ENCODE data around the gene KLF11.

KLF11 gene

DNA sequence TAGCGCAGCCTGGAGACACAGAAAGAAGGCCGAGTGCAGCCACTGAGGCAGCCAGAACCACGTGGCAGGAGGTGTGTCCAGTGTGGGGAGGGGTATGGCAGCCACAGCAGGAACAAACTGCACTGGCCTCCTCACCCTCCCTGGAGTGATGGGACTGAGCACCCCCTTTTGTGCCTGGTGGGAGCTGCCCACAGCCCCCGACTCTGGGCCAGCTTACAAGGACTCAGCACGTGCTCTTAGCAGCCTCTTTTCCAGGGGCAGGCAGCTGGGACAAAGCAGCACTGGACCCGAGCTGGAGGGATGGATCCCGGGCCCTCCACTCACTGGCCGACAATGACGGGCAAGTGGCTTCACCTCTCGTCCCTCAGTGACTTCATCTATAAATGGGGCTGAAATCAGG is 5.2 kb upstream of the KLF11 start:
- Histone ChIP-seq H3K9me3 (ENCODE audit: insufficient read depth, low read depth, low read length) (no peaks in the 10 kb centered on the region), H2AFZ (ENCODE audit: low read length) (no peak overlapping the region), H3K9me2 (replicated peaks; ENCODE audit: low read depth, low read length) (no peaks in the 10 kb centered on the region), H4K20me1 (ENCODE audit: insufficient read depth, low read length, poor library complexity, severe bottlenecking) (no peaks in the 10 kb centered on the region), H3K79me2 (ENCODE audit: insufficient read depth, low read length) (no peaks in the 10 kb centered on the region), H3K27me3 (ENCODE audit: insufficient read depth, low read length, poor library complexity, severe bottlenecking) (no peaks in the 10 kb centered on the region), H3K4me3 (ENCODE audit: low read length, poor library complexity, severe bottlenecking) (no peak overlapping the region), H3K36me3 (ENCODE audit: insufficient read depth, low read length) (no peaks in the 10 kb centered on the region), H3K4me2 (ENCODE audit: low read depth, low read length, poor library complexity, severe bottlenecking) (no peak overlapping the region), H3K9ac (ENCODE audit: low read depth, low read length, poor library complexity, severe bottlenecking) (no peak overlapping the region), H3K4me1 (ENCODE audit: insufficient read depth, low read length, poor library complexity, severe bottlenecking) (peaks cover 4% of the 10 kb centered on the region), H3F3A (ENCODE audit: low read depth) (no peaks in the 10 kb centered on the region)
- TF ChIP-seq EZH2phosphoT487 (IDR thresholded peaks at IDR 0.05; ENCODE audit: borderline replicate concordance): no peak
- TF ChIP-seq, protein P1, sequence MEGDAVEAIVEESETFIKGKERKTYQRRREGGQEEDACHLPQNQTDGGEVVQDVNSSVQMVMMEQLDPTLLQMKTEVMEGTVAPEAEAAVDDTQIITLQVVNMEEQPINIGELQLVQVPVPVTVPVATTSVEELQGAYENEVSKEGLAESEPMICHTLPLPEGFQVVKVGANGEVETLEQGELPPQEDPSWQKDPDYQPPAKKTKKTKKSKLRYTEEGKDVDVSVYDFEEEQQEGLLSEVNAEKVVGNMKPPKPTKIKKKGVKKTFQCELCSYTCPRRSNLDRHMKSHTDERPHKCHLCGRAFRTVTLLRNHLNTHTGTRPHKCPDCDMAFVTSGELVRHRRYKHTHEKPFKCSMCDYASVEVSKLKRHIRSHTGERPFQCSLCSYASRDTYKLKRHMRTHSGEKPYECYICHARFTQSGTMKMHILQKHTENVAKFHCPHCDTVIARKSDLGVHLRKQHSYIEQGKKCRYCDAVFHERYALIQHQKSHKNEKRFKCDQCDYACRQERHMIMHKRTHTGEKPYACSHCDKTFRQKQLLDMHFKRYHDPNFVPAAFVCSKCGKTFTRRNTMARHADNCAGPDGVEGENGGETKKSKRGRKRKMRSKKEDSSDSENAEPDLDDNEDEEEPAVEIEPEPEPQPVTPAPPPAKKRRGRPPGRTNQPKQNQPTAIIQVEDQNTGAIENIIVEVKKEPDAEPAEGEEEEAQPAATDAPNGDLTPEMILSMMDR (conservative IDR thresholded peaks at IDR 0.05; ENCODE audit: low read length): no peak

DNA sequence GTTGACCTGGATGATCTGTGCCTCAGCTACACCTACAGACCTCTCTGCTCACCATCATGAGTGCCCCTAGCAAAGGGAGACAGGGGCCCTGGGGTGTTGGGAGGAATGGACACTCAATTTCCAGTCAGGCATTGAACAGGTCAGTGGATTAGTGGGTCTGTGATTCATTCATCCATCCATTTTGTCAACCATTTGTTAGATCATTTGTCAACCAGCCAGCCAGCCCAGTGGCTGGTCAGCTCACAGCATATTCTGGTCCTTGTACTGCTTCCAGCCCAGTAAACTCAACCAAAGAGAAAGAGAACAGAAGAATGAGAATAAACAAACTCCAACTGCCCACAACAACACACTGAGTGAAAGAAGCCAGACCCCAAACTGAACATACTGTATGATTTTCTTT is 4.6 kb upstream of the KLF11 start:
- Histone ChIP-seq H4K20me1 (ENCODE audit: insufficient read depth, low read length, poor library complexity, severe bottlenecking) (no peaks in the 10 kb centered on the region), H3K36me3 (ENCODE audit: insufficient read depth, low read length) (no peaks in the 10 kb centered on the region), H3F3A (ENCODE audit: low read depth) (no peaks in the 10 kb centered on the region), H3K27me3 (ENCODE audit: insufficient read depth, low read length, poor library complexity, severe bottlenecking) (no peaks in the 10 kb centered on the region), H3K4me3 (ENCODE audit: low read length, poor library complexity, severe bottlenecking) (no peak overlapping the region), H3K9me2 (replicated peaks; ENCODE audit: low read depth, low read length) (no peaks in the 10 kb centered on the region), H3K4me2 (ENCODE audit: low read depth, low read length, poor library complexity, severe bottlenecking) (no peak overlapping the region), H3K4me1 (ENCODE audit: insufficient read depth, low read length, poor library complexity, severe bottlenecking) (peaks cover 4% of the 10 kb centered on the region), H2AFZ (ENCODE audit: low read length) (no peak overlapping the region), H3K9ac (ENCODE audit: low read depth, low read length, poor library complexity, severe bottlenecking) (no peak overlapping the region), H3K9me3 (ENCODE audit: insufficient read depth, low read depth, low read length) (no peaks in the 10 kb centered on the region), H3K79me2 (ENCODE audit: insufficient read depth, low read length) (no peaks in the 10 kb centered on the region)
- TF ChIP-seq, protein P1 (conservative IDR thresholded peaks at IDR 0.05; ENCODE audit: low read length): no peak
- TF ChIP-seq EZH2phosphoT487 (IDR thresholded peaks at IDR 0.05; ENCODE audit: borderline replicate concordance): no peak

DNA sequence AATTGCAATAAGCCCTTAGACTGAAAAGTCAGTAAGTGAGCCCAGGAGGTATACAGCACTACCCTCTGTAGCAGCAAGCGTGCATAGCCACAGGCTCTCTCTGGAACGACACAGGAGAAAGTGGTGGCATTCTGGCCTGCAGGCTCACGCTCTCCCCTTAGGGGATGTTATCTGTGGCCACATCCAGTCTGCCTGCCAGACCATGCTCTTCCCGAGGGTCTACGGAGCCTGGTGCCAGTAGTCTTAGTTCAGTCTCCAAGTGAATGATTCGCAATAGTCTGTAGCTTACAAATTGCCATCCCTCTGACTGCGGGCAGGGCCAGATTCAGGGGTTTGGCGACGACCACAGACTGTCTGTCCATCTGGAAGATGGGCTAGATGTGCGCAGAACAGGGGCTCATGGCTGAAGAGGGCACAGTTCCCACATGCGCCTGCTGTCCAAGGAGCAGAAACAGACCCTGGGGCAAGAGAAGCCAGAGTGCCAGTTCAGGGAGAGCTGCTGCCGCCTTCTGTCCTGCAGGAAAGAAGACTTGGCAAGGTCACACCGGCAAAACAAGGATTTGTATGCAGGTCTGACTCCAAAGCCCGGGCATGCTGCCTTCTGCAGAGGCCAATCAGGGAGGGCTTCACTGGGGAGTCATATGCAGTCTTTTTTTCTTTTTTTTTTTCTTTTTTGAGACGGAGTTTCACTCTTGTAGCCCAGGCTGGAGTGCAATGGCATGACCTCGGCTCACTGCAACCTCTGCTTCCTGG is 3.5 kb upstream of the KLF11 start:
- H3K27me3 ChIP-seq (ENCODE audit: insufficient read depth, low read length, poor library complexity, severe bottlenecking): no peaks in the 10 kb centered on the region
- H3K4me3 ChIP-seq (ENCODE audit: low read length, poor library complexity, severe bottlenecking): no peak overlapping the region
- no peaks in the 10 kb centered on the region for H4K20me1 ChIP-seq (ENCODE audit: insufficient read depth, low read length, poor library complexity, severe bottlenecking)
- H3K9ac ChIP-seq (ENCODE audit: low read depth, low read length, poor library complexity, severe bottlenecking): no peak overlapping the region
- H2AFZ ChIP-seq (ENCODE audit: low read length): no peak overlapping the region
- H3K4me1 ChIP-seq (ENCODE audit: insufficient read depth, low read length, poor library complexity, severe bottlenecking): peaks cover 4% of the 10 kb centered on the region
- H3K79me2 ChIP-seq (ENCODE audit: insufficient read depth, low read length): no peaks in the 10 kb centered on the region
- H3K9me2 ChIP-seq (replicated peaks; ENCODE audit: low read depth, low read length): no peaks in the 10 kb centered on the region
- H3K9me3 ChIP-seq (ENCODE audit: insufficient read depth, low read depth, low read length): no peaks in the 10 kb centered on the region
- TF ChIP-seq EZH2phosphoT487 (IDR thresholded peaks at IDR 0.05; ENCODE audit: borderline replicate concordance): no peak
- TF ChIP-seq, protein P1 (conservative IDR thresholded peaks at IDR 0.05; ENCODE audit: low read length): no peak
- no peak overlapping the region for H3K4me2 ChIP-seq (ENCODE audit: low read depth, low read length, poor library complexity, severe bottlenecking)
- no peaks in the 10 kb centered on the region for H3F3A ChIP-seq (ENCODE audit: low read depth)
- H3K36me3 ChIP-seq (ENCODE audit: insufficient read depth, low read length): no peaks in the 10 kb centered on the region

Data from Loucy (cell line).